ENCODE results near the gene FBXO2.

DNA sequence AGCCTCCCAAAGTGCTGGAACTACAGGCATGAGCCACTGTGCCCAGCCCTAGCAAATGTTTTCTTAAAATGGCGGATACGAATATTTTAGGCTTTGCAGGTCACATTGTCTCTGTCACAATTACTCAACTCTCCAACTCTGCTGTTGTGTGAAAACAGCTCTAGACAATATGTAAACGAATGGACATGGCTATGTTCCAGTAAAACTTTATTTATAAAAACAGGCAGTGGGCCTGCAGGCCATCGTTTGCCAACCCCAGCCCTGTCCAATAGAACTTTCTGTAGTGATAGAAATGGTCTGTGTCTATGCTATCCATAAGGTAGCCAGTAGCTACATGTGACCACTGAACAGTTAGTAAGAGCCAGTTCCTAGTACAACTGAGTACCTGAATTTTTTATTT, 5.5 kb upstream of the FBXO2 start:
- TF ChIP-seq GATA2 (IDR thresholded peaks at IDR 0.05; ENCODE audit: low read depth, low read length) (no peak), GATA3 (IDR thresholded peaks at IDR 0.05; ENCODE audit: low read depth, low read length) (no peak)

Measured in SH-SY5Y (cell line).